ENCODE data around the gene ARHGEF12.

ARHGEF12 gene

GRCh38 chr11:120521176-120521575 is 185.0 kb downstream of the ARHGEF12 start:
- DNase-seq = no peak

GRCh38 chr11:120522021-120522420 is 185.8 kb downstream of the ARHGEF12 start:
- no peak for DNase-seq

GRCh38 chr11:120522736-120523135 is 186.5 kb downstream of the ARHGEF12 start:
- no peak for DNase-seq

GRCh38 chr11:120523196-120523595 is 187.0 kb downstream of the ARHGEF12 start:
- no peak for DNase-seq

- no peak for DNase-seq
Measured at GRCh38 chr11:120524536-120525085, 188.4 kb downstream of the ARHGEF12 start.

- no peak for DNase-seq
Measured at GRCh38 chr11:120525261-120526171, 189.3 kb downstream of the ARHGEF12 start.

- no peak for DNase-seq
Measured at GRCh38 chr11:120526241-120526640, 190.0 kb downstream of the ARHGEF12 start.

GRCh38 chr11:120527111-120527761 is 191.0 kb downstream of the ARHGEF12 start:
- no peak for DNase-seq

GRCh38 chr11:120528749-120529148 is 192.5 kb downstream of the ARHGEF12 start:
- no peak for DNase-seq

- no peak for DNase-seq
Measured at GRCh38 chr11:120529214-120529613, 193.0 kb downstream of the ARHGEF12 start.

GRCh38 chr11:120529911-120530310 is 193.7 kb downstream of the ARHGEF12 start:
- no peak for DNase-seq

- no peak for DNase-seq
Measured at GRCh38 chr11:120532082-120532831, 196.0 kb downstream of the ARHGEF12 start.

GRCh38 chr11:120532832-120533196 is 196.6 kb downstream of the ARHGEF12 start:
- no peak for DNase-seq

- no peak for DNase-seq
Measured at GRCh38 chr11:120536091-120536796, 200.0 kb downstream of the ARHGEF12 start.

- DNase-seq = no peak
Measured at GRCh38 chr11:120536797-120537169, 200.6 kb downstream of the ARHGEF12 start.

GRCh38 chr11:120537996-120538395 is 201.8 kb downstream of the ARHGEF12 start:
- no peak for DNase-seq

GRCh38 chr11:120538707-120539106 is 202.5 kb downstream of the ARHGEF12 start:
- DNase-seq = no peak
